ENCODE measurements around the gene SPOCK1. TPM values are rescaled to one million over a fixed set of nuclear protein-coding genes. Genes with fewer than 3 reads are reported as not detected.

Gene SPOCK1
- total RNA-seq, 1 donor from 2014 or later, result 900 TPM

- H3K27me3 Mint-ChIP-seq (ENCODE audit: unreplicated experiment), result peaks cover 11% of the 10 kb centered on the region
- H3K36me3 Mint-ChIP-seq (ENCODE audit: unreplicated experiment), result no peaks in the 10 kb centered on the region
- H3K4me1 Mint-ChIP-seq (ENCODE audit: unreplicated experiment), result peaks cover 4% of the 10 kb centered on the region
- no peak overlapping the region for H3K27ac Mint-ChIP-seq (ENCODE audit: unreplicated experiment)
- no peak for TF ChIP-seq CTCF (IDR thresholded peaks at IDR 0.05)
- no peak overlapping the region for H3K4me3 Mint-ChIP-seq (ENCODE audit: unreplicated experiment)
- no peak for DNase-seq (ENCODE audit: extremely low spot score, unreplicated experiment)
- H3K9me3 Mint-ChIP-seq (ENCODE audit: unreplicated experiment), result peaks cover 7% of the 10 kb centered on the region
Measured at GRCh38 chr5:137507150-137507549, 8.0 kb upstream of the SPOCK1 start.

GRCh38 chr5:137506296-137506695, 7.2 kb upstream of the SPOCK1 start:
- peaks cover 4% of the 10 kb centered on the region for H3K4me1 Mint-ChIP-seq (ENCODE audit: unreplicated experiment)
- no peak overlapping the region for H3K4me3 Mint-ChIP-seq (ENCODE audit: unreplicated experiment)
- H3K27me3 Mint-ChIP-seq (ENCODE audit: unreplicated experiment), result peaks cover 5% of the 10 kb centered on the region
- no peak for DNase-seq (ENCODE audit: extremely low spot score, unreplicated experiment)
- H3K9me3 Mint-ChIP-seq (ENCODE audit: unreplicated experiment), result no peaks in the 10 kb centered on the region
- H3K27ac Mint-ChIP-seq (ENCODE audit: unreplicated experiment), result no peak overlapping the region
- no peaks in the 10 kb centered on the region for H3K36me3 Mint-ChIP-seq (ENCODE audit: unreplicated experiment)
- TF ChIP-seq CTCF (IDR thresholded peaks at IDR 0.05), result no peak

- Mint-ChIP-seq H3K4me3 (ENCODE audit: unreplicated experiment) (no peak overlapping the region), H3K27ac (ENCODE audit: unreplicated experiment) (no peak overlapping the region), H3K9me3 (ENCODE audit: unreplicated experiment) (no peaks in the 10 kb centered on the region), H3K36me3 (ENCODE audit: unreplicated experiment) (no peaks in the 10 kb centered on the region), H3K4me1 (ENCODE audit: unreplicated experiment) (peaks cover 4% of the 10 kb centered on the region), H3K27me3 (ENCODE audit: unreplicated experiment) (no peaks in the 10 kb centered on the region)
- DNase-seq (ENCODE audit: extremely low spot score, unreplicated experiment), result no peak
- no peak for TF ChIP-seq CTCF (IDR thresholded peaks at IDR 0.05)
Measured at GRCh38 chr5:137504916-137505315, 5.8 kb upstream of the SPOCK1 start.

GRCh38 chr5:137503456-137503855, 4.3 kb upstream of the SPOCK1 start:
- Mint-ChIP-seq H3K4me1 (ENCODE audit: unreplicated experiment) (peaks cover 4% of the 10 kb centered on the region), H3K4me3 (ENCODE audit: unreplicated experiment) (no peak overlapping the region), H3K27me3 (ENCODE audit: unreplicated experiment) (no peaks in the 10 kb centered on the region), H3K9me3 (ENCODE audit: unreplicated experiment) (no peaks in the 10 kb centered on the region), H3K36me3 (ENCODE audit: unreplicated experiment) (no peaks in the 10 kb centered on the region), H3K27ac (ENCODE audit: unreplicated experiment) (no peak overlapping the region)
- TF ChIP-seq CTCF (IDR thresholded peaks at IDR 0.05), result no peak
- no peak for DNase-seq (ENCODE audit: extremely low spot score, unreplicated experiment)

GRCh38 chr5:137502632-137503031, 3.5 kb upstream of the SPOCK1 start:
- no peak overlapping the region for H3K27ac Mint-ChIP-seq (ENCODE audit: unreplicated experiment)
- H3K4me3 Mint-ChIP-seq (ENCODE audit: unreplicated experiment), result no peak overlapping the region
- H3K9me3 Mint-ChIP-seq (ENCODE audit: unreplicated experiment), result no peaks in the 10 kb centered on the region
- no peak for DNase-seq (ENCODE audit: extremely low spot score, unreplicated experiment)
- TF ChIP-seq CTCF (IDR thresholded peaks at IDR 0.05), result no peak
- H3K36me3 Mint-ChIP-seq (ENCODE audit: unreplicated experiment), result peaks cover 3% of the 10 kb centered on the region
- peaks cover 6% of the 10 kb centered on the region for H3K4me1 Mint-ChIP-seq (ENCODE audit: unreplicated experiment)
- H3K27me3 Mint-ChIP-seq (ENCODE audit: unreplicated experiment), result no peaks in the 10 kb centered on the region

Measured in osteocyte (in vitro differentiated cells).